IPS-18a (cell line): Measurements from ENCODE around the gene GRAMD4.

Experiments used
- H3K27ac ChIP-seq: one replicate; pipeline ENCODE4 v1.5.1; 2013; ENCODE audit warnings: low read length
- H3K27me3 ChIP-seq: one replicate; pipeline ENCODE4 v1.6.1; 2013; ENCODE audit warnings: mild to moderate bottlenecking, low read length; ENCODE audit not compliant: control insufficient read depth, insufficient read depth
- H3K36me3 ChIP-seq: one replicate; pipeline ENCODE4 v1.6.1; 2013; ENCODE audit warnings: low read depth, low read length; ENCODE audit not compliant: control insufficient read depth
- H3K4me1 ChIP-seq: one replicate; pipeline ENCODE4 v1.6.1; 2013; ENCODE audit warnings: low read depth, low read length; ENCODE audit not compliant: control insufficient read depth
- H3K4me3 ChIP-seq: one replicate; pipeline ENCODE4 v1.5.1; 2013; ENCODE audit warnings: low read length
- H3K9ac ChIP-seq: one replicate; pipeline ENCODE4 v1.6.1; 2013; ENCODE audit warnings: mild to moderate bottlenecking, low read length, moderate library complexity
- H3K9me3 ChIP-seq: one replicate; pipeline ENCODE4 v1.6.1; 2013; ENCODE audit warnings: low read depth, low read length; ENCODE audit not compliant: control insufficient read depth

Gene GRAMD4

DNA sequence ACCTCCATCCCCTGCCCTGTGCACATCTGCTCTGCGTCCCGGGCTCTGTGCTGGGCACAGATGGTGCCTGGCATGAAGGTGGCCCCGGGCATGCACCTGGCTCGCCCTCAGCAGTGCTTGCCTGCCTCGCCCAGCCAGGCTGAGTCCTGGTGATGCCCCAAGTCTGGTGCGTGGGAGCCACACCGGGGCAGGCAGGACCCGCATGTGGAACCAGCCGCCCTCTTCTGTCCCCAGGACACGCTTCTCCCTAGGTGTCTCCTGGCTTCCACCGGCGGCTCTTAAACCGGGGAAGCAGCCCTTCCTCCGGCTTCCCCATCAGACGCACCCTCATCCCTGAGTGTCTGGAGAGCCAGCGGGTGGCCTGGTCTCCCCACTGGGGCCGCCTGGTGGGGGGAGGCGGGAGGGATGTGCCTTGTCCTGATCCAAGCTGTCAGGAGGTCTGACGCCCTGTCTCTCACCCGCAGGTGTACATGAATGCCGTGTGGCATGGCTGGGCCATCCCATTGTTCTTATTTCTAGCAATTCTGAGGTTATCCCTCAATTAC, 45.0 kb downstream of the GRAMD4 start:
- Histone ChIP-seq H3K9me3 (no peaks in the 10 kb centered on the region), H3K36me3 (no peaks in the 10 kb centered on the region)

DNA sequence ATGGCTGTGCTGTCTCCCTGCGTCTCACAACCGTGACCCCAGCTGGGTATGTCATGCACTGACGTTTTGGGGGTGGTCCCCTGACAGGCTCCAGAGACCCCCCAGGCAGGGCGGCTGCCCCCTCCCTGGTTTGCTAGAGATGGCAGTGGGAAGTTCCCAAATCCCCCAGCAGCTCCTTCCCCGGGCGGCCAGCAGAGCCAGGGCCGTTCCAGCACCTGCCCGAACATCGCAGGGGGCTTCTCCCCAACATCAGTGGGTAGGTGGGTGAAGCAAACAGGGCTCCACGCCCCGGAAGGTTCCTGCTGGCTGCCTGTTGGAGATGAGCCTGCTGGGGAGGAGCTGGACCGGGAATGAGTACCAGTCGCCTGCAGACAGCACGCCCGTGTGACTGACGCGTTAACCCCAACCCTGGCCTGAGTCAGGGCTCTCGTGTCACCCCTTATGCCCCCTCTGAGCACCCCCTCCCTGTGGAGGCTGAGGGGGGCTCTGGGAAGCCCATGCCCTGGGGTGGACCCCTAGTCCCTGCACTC, 45.6 kb downstream of the GRAMD4 start:
- Histone ChIP-seq H3K27me3 (no peaks in the 10 kb centered on the region), H3K9ac (no peak overlapping the region), H3K9me3 (no peaks in the 10 kb centered on the region), H3K36me3 (no peaks in the 10 kb centered on the region), H3K4me3 (no peak overlapping the region), H3K4me1 (no peaks in the 10 kb centered on the region), H3K27ac (no peak overlapping the region)

More for the DNA sequence above, 45.0 kb downstream of the GRAMD4 start:
- Histone ChIP-seq H3K4me1 (no peaks in the 10 kb centered on the region), H3K27me3 (no peaks in the 10 kb centered on the region), H3K27ac (no peak overlapping the region), H3K9ac (no peak overlapping the region), H3K4me3 (no peak overlapping the region)

DNA sequence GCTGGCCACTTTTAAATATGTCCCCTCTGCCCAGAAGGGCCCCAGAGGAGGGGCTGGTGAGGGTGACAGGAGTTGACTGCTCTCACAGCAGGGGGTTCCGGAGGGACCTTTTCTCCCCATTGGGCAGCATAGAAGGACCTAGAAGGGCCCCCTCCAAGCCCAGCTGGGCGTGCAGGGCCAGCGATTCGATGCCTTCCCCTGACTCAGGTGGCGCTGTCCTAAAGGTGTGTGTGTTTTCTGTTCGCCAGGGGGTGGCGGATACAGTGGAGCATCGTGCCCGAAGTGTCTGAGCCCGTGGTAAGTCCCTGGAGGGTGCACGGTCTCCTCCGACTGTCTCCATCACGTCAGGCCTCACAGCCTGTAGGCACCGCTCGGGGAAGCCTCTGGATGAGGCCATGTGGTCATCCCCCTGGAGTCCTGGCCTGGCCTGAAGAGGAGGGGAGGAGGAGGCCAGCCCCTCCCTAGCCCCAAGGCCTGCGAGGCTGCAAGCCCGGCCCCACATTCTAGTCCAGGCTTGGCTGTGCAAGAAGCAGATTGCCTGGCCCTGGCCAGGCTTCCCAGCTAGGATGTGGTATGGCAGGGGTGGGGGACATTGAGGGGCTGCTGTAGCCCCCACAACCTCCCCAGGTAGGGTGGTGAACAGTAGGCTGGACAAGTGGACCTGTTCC, 46.5 kb downstream of the GRAMD4 start:
- no peaks in the 10 kb centered on the region for H3K36me3 ChIP-seq
- no peaks in the 10 kb centered on the region for H3K9me3 ChIP-seq
- no peak overlapping the region for H3K9ac ChIP-seq
- no peaks in the 10 kb centered on the region for H3K27me3 ChIP-seq
- no peaks in the 10 kb centered on the region for H3K4me1 ChIP-seq
- H3K4me3 ChIP-seq, result no peak overlapping the region
- H3K27ac ChIP-seq, result no peak overlapping the region

DNA sequence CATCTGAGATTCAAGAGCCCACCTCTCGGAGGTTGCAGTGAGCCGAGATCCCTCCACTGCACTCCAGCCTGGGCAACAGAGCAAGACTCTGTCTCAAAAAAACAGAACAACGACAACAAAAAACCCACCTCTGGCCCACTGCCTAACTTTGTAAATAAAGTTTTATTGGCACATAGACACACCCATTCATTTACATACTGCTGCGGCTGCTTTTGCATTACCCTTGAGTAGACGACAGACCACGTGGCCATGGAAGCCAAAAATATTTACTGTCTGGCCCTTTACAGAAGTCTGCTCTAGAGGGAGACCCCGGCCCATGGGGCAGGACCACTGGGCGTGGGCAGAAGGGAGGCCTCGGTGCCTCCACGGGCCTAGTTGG, 47.0 kb downstream of the GRAMD4 start:
- no peaks in the 10 kb centered on the region for H3K9me3 ChIP-seq
- no peak overlapping the region for H3K9ac ChIP-seq
- H3K4me1 ChIP-seq, result no peaks in the 10 kb centered on the region
- no peaks in the 10 kb centered on the region for H3K27me3 ChIP-seq
- H3K27ac ChIP-seq, result no peak overlapping the region
- H3K36me3 ChIP-seq, result no peaks in the 10 kb centered on the region
- no peak overlapping the region for H3K4me3 ChIP-seq

DNA sequence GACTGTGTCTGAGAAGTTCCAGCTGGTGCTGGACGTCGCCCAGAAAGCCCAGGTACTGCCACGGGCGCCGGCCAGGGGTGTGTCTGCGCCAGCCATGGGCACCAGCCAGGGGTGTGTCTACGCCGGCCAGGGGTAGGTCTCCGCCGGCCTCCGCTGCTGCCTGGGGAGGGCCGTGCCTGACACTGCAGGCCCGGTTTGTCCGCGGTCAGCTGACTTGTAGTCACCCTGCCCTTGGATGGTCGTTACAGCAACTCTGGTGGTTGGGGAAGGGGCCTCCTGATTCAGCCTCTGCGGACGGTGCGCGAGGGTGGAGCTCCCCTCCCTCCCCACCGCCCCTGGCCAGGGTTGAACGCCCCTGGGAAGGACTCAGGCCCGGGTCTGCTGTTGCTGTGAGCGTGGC, 47.9 kb downstream of the GRAMD4 start:
- no peaks in the 10 kb centered on the region for H3K4me1 ChIP-seq
- H3K27ac ChIP-seq, result no peak overlapping the region
- no peak overlapping the region for H3K9ac ChIP-seq
- no peaks in the 10 kb centered on the region for H3K9me3 ChIP-seq
- H3K27me3 ChIP-seq, result no peaks in the 10 kb centered on the region
- no peaks in the 10 kb centered on the region for H3K36me3 ChIP-seq
- H3K4me3 ChIP-seq, result no peak overlapping the region

DNA sequence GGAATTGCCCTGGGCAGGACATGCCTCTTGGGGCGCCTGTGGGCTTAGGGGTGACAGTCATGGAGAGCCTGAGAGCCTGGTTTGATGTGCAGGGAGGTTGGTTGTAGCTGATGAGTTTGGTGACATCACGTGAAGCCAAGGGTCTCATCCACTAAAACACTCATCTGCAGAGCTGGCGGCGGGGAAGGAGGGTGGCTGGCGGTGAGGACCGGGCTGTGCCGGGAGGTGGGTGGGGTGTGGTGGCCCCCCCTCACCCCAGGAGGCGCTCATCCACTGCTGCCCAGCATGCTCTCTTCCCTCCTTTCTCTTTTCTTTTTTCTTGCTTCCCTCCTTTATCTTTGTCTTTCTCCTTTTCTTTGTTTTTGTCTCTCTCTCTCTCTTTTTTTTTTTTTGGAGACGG, 49.0 kb downstream of the GRAMD4 start:
- H3K9me3 ChIP-seq, result no peaks in the 10 kb centered on the region
- no peaks in the 10 kb centered on the region for H3K27me3 ChIP-seq
- no peaks in the 10 kb centered on the region for H3K36me3 ChIP-seq
- H3K4me1 ChIP-seq, result no peaks in the 10 kb centered on the region
- H3K4me3 ChIP-seq, result no peak overlapping the region
- H3K27ac ChIP-seq, result no peak overlapping the region
- no peak overlapping the region for H3K9ac ChIP-seq

DNA sequence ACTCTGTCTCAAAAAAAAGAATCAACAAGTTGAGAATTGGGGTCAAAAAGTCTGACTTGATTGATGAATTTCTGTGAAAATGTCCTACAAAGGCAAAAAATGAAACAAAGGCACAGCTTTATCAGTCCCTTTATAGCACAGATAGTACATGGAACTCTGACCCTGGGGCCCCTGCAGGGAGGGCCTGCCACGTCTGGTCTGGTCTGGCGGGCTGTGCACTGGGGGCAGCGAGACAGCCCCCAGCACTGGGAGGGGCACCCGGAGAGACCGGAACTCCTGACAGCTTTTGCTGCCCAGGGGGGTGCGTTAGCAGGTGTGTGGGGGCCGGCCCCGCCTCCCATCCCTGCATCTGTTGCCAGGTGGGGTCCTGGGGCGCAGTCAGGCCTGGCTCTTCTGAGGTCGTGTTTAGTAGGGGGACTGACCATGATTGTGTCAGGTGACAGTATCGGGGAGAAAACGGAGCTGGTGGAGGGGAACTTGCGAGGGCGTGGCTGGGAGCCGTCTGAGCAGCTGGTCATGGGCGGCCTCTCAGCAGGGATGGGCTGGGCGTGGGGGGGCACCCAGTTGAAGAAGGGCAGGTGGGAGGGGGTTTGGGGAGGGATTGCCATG, 51.7 kb downstream of the GRAMD4 start:
- Histone ChIP-seq H3K4me3 (no peak overlapping the region), H3K9ac (no peak overlapping the region), H3K27me3 (no peaks in the 10 kb centered on the region), H3K27ac (no peak overlapping the region), H3K4me1 (no peaks in the 10 kb centered on the region), H3K36me3 (no peaks in the 10 kb centered on the region), H3K9me3 (no peaks in the 10 kb centered on the region)

DNA sequence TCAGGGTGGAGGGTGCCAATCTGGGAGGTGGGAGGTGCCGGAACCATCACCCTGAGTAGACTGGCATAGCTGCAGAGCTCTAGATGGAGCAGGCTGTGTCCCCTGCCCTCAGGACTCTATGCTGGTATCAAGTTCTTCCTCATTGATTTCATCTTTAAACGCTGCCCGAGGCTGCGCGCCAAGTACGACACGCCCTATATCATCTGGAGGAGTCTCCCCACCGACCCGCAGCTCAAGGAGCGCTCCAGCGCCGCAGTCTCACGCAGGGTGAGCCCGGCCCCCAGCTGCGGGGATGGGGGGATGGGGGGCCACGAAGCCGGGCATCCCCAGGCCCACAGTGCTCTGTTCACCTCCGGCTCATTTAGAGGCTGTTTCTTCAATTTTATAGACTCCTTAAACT, 52.5 kb downstream of the GRAMD4 start:
- no peak overlapping the region for H3K9ac ChIP-seq

DNA sequence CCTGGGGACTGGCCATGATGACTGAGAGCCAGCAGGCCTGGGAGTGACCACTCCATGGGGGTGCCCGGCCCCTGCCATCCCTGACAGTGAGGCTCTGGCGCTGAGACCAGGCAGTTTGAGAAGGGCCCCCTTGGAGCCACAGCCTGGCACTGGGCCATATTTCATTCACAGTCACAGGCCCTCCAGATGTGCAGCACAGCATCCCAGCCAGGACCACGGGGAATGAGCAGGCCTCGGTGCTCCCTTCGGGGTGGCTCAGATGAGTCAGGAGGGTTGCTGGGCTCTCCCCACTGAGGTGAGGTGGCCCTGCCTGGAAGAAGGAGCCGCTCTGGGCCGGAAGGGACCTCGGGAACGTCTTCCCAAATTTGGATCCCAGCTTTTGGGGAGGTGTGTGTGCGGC, 53.0 kb downstream of the GRAMD4 start:
- H3K4me3 ChIP-seq, result no peak overlapping the region
- H3K27me3 ChIP-seq, result no peaks in the 10 kb centered on the region
- H3K36me3 ChIP-seq, result no peaks in the 10 kb centered on the region
- H3K9ac ChIP-seq, result no peak overlapping the region
- no peaks in the 10 kb centered on the region for H3K9me3 ChIP-seq
- H3K4me1 ChIP-seq, result no peaks in the 10 kb centered on the region
- H3K27ac ChIP-seq, result no peak overlapping the region

More for the DNA sequence above, 52.5 kb downstream of the GRAMD4 start:
- no peaks in the 10 kb centered on the region for H3K36me3 ChIP-seq
- H3K27ac ChIP-seq, result no peak overlapping the region
- H3K4me3 ChIP-seq, result no peak overlapping the region
- no peaks in the 10 kb centered on the region for H3K27me3 ChIP-seq
- H3K9me3 ChIP-seq, result no peaks in the 10 kb centered on the region
- H3K4me1 ChIP-seq, result no peaks in the 10 kb centered on the region

DNA sequence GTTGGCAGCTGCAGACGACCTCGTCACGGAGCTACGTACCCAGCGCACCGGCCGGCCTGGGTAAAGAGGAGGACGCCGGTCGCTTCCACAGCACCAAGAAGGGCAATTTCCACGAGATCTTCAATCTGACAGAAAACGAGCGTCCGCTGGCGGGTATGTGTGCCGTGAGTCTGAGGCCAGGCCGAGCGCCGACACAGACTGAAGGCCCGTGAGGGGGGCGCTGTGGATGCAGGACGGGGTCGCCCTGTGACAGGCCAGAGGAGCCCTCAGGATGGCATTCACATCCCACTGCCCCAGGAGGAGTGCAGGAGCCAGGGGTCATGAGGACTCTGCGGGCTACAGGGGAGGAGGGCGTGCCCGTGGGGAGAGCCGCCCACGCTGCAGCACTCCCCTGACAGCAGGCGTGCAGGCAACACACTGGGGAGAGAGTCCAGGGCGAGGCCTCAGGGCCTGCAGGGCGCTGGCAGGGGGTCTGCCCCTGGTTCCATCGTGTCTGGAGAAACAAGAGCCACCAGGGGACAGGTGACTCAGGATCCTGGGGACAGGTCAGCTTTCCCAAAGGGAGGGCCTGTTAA, 53.6 kb downstream of the GRAMD4 start:
- no peak overlapping the region for H3K9ac ChIP-seq
- H3K27ac ChIP-seq, result no peak overlapping the region
- no peaks in the 10 kb centered on the region for H3K36me3 ChIP-seq
- no peaks in the 10 kb centered on the region for H3K9me3 ChIP-seq
- no peak overlapping the region for H3K4me3 ChIP-seq
- H3K27me3 ChIP-seq, result no peaks in the 10 kb centered on the region
- H3K4me1 ChIP-seq, result no peaks in the 10 kb centered on the region

DNA sequence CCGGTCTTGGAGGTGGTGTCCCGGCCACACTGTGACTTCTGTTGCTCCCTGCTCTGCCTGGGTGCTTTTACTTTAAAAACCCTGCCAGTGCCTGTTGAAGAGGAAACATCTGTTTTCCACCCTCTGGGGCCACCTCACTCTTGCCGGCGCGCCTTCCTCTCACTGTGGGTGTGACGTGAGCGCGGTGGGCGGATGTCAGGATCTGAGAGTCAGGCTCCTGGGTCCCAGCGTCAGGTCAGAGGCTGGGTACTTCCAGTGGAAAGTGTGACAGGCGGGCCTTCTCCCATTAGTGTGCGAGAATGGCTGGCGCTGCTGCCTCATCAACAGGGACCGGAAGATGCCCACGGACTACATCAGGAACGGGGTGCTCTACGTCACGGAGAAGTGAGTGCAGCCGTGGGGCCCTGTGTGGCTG, 54.2 kb downstream of the GRAMD4 start:
- no peaks in the 10 kb centered on the region for H3K9me3 ChIP-seq
- no peak overlapping the region for H3K27ac ChIP-seq
- H3K4me1 ChIP-seq, result no peaks in the 10 kb centered on the region
- no peaks in the 10 kb centered on the region for H3K36me3 ChIP-seq
- no peak overlapping the region for H3K9ac ChIP-seq
- no peak overlapping the region for H3K4me3 ChIP-seq
- H3K27me3 ChIP-seq, result no peaks in the 10 kb centered on the region
